Globus pallidus (tissue), 1 donor: Measurements from ENCODE around the gene SERPINB6.
"Not testable (repeated sequence)": the region's sequence is repeated elsewhere in the genome, so short reads cannot be mapped to it uniquely, and the experiment has no call there.

Experiments used
- DNase-seq: peaks from one replicate; pipeline ENCODE4 v3.0.0-alpha.2; 2015; ENCODE audit warnings: low spot score

SERPINB6 gene

DNA sequence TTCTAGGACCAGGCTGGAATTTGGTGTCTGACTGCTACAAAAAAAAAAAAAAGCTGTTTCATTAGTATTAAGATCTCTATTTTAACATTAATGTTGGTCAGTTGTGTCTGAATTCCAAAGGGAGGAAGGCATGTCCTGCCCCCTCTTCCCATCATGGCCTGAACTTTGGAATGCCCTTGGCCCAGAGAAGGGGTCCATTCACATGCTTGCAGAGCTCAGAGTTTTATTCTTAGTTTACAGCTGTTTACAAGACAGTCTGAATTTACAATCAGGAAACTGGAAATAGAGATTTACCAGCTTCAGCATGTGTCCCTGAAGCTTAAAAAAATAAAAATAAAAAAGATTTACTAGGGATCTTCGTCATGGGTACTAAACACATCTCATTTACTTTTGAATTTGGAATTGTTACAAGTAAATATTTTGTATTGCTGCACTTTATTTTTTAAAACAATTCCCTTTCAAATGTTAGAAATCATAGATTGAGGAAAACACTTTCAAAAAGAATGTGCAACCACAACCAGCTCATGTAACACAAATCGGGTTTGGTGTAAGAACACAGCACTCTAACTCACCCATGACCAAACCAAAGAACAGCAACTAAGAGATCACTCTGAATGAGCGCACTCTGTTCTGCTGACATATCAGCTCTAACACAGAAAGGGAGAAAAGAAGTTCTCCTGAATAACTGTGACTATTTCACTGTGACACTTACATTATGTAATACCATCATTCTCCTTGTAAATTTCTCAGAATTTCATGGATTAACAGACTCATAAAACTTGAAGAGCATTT is 6.6 kb upstream of the SERPINB6 start:
- DNase-seq: no peak

DNA sequence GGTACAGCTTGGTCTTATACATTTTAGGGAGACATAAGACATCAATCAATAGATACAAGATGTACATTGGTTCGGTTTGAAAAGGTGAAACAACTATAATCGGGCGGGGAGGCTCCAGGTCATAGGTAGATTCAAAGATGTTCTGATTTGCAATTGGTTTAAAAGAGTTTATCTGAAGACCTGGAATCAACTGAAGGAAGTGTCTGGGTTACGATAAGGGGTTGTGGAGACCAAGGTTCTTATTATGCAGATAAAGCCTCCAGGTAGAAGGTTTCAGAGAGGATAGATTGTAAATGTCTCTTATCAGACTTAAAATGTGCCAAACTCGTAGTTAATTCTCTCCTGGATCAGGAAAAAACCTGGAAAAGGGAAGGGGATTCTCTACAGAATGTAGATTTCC is 5.9 kb upstream of the SERPINB6 start:
- DNase-seq: no peak

DNA sequence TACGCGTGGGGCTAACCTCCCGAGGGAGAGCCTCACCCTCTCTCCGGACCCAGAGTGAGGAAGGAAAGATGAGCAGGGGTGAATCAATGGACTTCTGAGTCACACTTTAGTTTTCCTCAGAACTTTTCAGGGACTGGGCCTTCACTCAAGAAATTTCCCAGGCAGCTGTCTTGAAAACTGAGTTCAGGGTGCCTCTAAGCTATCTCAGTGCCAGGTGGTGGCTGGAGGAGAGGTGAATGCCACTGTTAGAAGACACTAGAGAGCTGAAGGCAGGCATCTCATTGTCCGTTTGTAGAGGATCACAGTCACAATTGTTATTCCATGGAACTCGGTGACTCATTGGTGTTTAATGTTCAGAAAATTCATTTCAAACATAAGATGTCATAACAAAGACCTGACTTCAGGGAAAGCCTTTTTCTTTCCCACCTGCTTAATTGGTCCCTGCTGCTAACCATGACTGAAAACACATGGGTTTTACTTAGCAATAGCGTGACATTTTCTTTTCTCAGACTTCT is 5.3 kb upstream of the SERPINB6 start:
- no peak for DNase-seq

DNA sequence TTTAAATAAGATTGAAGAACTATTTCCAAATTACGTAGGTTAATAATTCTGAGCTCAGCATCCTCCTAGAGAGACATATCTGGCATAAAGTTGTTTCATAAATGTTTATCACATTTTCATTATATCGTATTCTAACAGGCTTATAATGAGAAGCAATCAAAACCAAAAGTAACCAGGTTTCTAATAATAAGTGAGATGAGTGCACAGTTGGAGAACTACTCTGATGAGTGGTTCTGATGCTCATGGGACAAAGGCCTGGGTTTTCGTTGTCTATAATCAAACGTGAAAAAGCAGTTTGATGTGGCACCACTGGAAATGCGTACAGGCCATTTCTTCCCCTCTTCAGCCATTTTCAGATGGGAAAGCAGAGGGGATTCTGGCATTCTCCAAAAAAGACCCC is 4.7 kb upstream of the SERPINB6 start:
- no peak for DNase-seq

DNA sequence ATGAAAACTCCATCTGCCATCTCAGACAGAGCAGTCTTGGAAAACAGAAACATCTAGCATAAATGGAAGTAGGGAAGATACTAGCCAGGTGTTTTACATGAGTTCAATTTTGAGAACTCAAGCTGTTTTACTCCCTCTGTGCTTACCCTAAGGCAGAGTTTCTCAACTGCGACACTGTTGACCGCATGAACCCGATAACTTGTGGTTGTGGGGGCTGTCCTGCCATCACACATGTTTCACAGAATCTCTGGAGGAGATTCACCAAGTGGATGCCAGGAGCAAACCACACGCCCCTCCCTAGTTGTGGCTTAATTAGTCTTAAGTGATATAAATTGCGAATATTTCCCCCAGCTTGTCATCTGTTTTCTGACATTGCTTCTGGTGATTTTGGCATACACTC is 2.3 kb upstream of the SERPINB6 start:
- no peak for DNase-seq

DNA sequence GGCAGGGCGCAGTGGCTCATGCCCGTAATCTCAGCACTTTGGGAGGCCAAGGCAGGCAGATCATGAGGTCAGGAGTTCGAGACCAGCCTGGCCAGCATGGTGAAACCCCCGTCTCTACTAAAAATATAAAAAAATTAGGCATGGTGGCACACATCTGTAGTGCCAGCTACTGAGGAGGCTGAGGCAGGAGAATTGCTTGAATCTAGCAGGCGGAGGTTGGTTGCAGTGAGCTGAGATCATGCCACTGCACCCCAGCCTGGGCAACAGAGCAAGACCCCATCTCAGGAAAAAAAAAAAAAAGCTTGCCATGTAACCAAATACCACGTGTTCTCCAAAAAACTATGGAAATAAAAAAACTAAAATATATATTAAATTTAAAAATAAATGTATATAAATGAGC is 1.8 kb upstream of the SERPINB6 start:
- DNase-seq: not testable (repeated sequence)

DNA sequence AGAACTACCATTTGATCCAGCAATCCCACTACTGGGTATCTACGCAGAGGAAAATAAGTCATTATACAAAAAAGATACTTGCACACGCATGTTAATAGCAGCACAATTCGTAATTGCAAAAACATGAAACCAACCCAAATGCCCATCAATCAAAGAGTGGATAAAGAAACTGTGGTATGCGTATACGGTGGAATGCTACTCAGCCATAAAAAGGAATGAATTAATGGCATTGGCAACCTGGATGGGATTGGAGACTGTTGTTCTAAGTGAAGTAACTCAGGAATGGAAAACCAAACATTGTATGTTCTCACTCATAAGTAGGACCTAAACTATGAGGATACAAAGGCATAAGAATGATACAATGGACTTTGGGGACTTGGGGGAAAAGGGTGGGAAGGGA is 1.3 kb upstream of the SERPINB6 start:
- DNase-seq: not testable (repeated sequence)

DNA sequence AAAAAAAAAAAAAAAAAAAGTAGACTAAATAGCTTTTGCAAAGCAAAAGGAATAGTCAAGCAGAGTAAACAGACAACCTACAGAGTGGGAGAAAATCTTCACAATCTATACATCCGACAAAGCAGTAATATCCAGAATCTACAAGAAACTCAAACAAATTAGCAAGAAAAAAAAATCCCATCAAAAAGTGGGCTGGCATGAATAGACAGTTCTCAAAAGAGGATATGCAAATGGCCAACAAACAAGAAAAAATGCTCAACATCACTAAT is 786 bp upstream of the SERPINB6 start:
- not testable (repeated sequence) for DNase-seq

DNA sequence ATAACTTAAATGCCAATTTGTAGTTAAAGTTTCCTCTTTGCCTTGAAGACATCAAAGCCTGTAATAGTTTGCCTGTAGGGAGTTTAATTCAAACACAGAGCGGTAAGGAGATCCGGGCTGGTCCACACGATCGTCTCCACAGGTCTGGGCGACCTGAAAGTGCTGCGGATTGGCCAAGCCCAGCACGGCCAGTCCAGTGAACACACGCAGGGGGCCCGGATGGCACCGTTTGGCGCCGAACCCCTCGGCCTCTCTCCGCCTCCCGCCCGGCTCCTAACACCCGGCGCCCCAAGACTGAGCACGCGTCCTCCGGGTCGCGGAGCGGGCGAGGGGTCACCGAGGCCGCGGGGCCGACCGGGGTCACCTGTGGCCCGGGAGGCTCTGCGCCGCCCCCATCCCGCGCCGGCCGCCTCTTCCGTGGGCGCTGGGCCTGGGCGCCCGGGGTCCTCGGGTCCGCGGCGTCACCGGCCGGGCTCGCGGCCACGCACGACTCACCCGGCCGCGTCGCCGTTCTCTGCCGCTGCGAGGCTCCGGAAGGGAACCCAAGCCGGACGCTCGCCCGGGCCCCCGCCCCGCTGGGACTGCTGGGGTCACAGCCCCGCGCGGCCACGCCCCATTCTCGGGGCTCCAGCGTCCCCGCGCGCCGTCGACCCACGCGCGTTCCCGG is 481 bp downstream of the SERPINB6 start:
- DNase-seq: peak; percentile 76

DNA sequence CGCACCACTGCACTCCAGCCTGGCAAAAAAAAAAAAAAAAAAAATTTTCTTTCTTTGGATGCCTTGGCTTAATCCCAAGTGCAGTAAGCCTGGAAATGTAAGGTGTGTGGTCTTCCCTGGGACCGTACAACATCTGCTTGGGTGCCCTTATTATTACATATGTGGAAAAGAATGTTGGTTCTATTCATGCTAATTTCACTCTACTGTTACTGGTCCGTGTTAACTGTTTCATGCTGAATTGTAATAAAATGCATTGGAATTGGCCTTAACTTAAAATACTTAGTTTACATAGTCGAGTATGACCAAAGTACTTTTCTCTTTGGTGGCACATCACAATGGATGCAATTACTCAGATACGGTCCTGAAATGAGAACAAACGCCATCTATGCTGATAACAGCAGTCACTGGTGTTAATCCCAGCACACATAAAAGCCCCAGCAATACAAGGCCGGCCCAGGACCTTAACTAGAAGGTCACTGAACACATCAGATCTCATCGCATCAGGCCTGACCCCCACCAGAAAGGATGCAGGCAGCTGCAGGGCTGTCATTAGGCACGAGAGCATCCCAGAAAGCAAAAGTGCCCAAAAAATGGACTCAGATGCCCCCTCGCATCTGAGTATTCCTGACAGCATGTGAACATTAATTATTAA is 1.2 kb downstream of the SERPINB6 start:
- DNase-seq: peak; percentile 50

DNA sequence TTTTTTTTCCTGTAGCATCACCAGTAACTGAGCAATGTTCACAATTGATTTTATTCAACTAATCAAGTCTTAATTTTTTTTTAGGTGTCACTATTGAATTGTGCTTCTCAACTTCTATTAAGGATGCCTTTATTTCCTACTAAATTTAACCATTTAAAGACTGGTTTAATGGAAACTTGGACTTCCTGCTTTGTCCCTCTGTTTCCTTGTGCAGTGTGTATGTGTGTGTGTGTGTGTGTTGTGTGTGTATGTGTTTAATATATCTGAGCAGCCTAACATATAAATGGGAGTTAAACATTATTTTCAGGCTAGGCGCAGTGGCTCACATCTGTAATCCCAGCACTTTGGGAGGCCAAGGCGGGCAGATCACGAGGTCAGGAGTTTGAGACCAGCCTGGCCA is 1.8 kb downstream of the SERPINB6 start:
- no peak for DNase-seq

DNA sequence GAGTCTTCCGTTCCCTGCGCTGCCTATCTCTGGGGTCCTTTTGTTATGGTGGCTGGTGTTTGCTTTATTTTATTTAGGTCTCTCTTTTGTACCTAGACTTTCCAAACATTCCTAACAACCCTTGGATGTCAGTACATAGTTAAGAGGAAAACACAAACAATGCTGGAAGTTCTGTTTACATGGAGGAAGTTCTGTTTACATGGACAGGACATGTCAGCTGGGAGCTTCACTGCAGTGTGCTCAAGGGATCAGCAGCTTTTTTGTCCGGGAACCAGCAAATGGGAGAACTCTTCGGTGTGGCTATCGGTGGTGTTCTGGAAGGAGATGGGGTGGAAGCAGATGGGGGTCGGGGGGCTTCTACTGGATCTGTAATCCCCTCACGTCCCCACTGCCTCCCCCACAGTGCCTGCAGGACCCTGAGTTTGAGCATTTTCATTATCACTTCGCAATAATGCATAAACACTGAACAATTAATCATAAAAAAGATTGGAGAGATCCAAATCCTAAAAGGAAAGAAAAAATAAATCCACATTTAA is 2.7 kb downstream of the SERPINB6 start:
- DNase-seq: no peak

DNA sequence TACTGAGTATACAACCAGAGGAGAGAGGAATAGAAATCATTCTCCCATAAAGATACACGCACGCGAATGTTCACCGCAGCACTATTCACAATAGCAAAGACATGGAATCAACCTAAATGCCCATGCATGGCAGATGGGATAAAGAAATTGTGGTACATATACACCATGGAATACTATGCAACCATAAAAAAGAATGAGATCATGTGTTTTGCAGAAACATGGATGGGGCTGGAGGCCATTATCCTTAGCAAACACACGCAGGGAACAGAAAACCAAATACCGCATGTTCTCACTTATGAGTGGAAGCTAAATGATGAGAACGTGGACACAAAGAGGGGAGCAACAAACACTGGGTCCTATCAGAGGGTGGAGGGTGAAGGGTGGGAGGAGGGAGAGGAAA is 3.4 kb downstream of the SERPINB6 start:
- no peak for DNase-seq

DNA sequence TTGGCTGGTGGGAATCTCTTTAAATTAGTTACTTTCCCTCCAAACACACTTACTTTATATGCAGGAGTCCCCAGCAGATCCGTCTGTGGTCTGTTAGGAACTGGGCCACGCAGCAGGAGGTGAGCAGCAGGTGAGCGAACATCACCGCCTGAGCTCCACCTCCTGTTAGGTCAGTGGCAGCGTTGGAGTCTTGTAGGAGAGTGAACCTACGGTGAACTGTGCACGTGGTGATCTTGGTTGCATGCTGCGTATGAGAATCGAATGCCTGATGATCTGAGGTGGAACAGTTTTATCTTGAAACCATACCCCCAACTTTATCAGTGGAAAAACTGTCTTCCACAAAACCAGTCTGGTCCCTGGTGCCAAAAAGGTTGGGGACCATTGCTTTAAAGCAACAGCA is 5.0 kb downstream of the SERPINB6 start:
- DNase-seq: no peak

DNA sequence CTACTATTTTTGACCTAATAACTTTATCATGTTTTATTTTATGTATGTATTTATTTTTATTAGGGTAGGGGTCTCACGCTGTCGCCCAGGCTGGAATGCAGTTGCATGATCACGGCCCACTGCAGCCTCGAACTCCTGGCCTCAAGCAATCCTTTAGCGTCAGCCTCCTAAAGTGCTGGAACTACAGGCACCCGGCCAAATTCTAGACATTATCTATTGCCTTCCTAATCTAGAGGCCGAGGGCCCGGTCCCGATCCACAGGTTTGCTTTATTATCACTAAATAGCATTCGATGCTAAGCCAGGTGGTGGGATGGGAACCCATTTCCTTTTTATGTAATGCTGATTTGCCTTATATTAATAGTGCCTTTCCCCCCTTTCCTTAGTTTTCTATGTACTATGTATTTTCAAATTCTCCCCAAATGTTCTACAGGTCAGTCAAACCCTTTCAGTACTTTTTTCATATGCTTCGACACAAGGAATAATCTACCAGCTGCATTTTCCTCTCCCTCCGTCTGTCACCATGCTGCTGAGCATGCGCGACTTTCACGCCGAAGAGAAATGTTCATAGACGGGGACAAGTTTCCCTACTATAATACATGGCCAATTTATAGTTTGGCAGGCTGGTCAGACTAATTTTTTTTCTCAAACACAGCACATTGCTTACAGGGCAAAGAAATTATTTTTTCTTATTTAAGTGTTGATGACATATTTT is 6.4 kb downstream of the SERPINB6 start:
- no peak for DNase-seq

DNA sequence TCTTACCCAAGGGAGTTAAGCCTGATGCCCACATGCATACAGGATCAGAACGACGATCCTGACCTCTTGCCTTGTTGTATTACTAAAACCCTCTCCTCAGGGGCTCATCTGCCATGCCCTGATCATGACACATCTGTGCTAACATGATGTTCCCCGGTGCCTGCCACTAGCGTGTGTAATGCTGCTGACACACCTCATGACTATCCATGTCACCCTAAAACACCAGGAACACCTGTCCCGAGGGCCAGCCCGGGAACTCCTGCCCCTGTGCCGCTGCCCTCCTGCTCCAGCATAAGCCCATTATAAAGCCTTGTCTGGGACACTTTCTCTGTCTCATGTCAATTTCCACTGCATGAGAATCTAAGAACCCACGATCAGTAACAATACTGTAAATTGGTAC is 7.6 kb downstream of the SERPINB6 start:
- no peak for DNase-seq

DNA sequence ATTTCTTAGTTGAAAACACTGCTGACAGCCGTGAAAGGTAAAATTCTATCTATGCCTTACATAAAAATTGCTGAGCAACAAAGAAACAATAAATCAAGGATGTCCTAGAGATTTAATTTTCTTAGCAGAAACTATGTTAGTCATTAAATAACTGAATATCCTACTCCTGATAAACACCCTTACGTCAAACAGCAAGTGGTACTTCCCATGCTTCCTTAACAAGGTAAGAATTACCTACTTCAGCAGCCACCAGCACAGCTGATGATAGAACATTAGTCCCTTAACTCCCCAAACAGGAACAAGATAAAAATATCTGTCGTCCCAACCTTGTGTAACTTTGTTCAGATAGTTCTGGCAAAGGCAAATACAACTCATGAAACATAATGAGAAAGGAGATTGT is 8.7 kb downstream of the SERPINB6 start:
- DNase-seq: no peak

DNA sequence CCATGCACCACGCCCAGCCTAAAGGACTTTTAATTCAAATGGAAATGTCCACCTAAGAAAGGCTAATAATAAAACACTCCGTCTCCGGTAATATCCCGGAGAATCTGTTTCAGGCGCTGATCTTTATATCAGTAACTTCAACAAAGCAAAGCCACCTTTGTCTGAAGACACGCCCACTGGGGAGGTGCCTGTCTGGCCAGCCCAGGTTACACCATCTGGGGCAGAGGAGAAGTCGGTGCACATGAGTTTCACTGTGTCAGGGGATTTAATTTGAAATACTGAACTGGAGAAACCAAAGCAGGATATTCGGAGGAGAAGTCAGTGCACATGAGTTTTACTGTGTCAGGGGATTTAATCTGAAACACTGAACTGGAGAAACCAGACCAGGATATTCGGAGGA is 9.4 kb downstream of the SERPINB6 start:
- no peak for DNase-seq

DNA sequence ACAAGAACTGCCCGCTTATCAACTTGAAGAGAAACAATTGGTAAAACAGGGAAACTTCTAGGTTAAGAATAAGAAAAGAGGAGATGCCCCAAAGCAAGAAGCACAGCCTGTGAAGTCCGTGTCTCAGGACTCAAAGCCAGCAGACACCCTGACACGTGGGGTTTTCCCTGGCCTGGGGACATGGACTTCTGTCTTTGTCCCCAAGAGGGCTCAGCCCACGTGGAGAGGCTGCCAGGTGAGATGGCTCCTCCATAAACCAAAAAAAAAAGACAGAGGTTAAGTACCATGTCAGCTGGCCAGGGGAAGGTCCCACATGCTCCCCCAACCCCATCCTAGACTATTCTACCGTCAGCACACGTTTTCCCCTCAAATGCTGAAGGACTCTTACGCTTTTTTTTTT is 9.9 kb downstream of the SERPINB6 start:
- no peak for DNase-seq

DNA sequence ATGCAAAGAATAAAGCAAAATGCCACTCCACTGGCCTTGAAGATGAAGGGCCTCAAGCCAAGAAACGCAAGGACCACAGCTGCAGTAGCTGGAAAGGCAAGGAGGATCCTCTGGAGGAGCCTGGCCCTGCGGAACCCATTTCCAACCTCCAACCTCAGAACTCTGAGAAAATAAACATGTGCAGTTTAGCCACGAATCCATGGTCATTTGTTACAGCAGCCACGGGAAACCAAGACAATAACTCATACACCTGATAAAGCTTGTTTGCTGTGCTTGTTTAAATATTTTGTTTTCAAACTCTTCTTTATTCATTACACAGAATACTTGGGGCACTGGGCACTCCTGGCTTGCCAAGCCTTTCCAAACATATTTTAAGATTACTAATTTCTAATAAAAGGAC is 10.4 kb downstream of the SERPINB6 start:
- no peak for DNase-seq

DNA sequence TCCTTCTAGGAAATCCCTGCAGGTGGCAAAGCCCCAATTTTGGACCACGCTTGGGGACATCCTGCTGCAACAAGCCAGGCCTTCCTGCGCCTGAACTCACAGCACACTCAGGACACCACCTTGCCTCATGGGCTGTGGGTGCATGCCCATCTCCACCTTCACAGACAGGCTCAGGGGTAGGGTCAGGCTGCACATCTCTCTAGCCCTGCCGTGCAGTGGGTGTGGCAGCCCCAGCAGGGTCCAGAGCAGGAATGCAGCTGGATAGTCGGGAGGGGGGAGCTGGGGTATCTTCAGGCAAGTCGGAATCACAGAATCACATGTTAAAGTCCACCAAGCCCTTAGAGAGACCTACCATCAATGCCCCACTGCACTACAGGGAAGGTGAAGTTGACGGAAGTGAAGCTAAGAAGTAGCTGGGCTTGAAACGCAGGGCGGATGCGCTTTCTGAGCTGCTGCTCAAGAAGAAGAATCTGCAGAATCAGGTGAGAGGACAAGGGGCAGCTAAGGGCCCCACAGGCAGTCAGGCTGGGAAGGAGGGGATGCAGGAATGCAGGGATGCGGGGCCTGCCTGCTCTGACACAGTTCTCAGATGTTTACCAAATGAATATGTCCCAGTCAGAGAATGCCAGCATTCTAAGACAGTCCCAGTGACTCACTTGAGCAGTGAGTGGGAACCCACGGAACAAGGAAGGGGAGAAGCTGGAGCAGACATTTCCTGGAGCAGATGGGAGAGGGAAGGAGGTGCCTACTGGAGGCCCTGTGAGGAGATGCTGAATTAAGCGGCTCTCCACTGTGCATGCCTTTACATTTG is 11.3 kb downstream of the SERPINB6 start:
- DNase-seq: no peak

DNA sequence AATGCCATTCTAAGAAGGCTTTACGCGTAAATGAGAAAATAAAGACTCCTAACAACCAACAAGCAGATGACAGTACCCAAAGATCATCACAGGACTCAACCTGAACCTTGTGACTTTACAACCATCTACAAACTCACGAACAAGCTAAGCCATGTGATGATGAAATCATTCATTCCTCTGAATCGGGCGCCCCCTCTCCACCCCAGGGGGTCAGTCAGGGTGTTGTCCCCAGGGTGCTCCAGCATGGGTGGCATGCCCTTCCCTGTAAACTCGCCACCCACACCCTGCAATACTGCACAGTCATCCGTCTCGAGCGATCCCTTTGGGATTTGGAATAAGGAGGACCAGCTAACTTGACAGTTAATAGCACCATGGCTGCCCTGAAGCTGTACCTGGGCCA is 12.6 kb downstream of the SERPINB6 start:
- DNase-seq: no peak
